T follicular helper cell (primary cell): ENCODE measurements around the gene LSM10.

Source experiments
- DNase-seq: peaks from one replicate; pipeline ENCODE4 v3.0.0-alpha.2; 2020; ENCODE audit warnings: low read depth
- total RNA-seq, 2 experiments: gene quantifications; one replicate each; lab custom pipeline; 2026; lab: John Stamatoyannopoulos, UW

LSM10 gene
- 18.5 to 25.9 reads per million in 2 experiments for total RNA-seq

- peak; percentile 89 for DNase-seq
Measured at GRCh38 chr1:36397378-36398230, at the start of gene LSM10. LSM10 (minus strand) TSS chr1:36397908; CDS start chr1:36394129, 3,779 bp downstream.

GRCh38 chr1:36447450-36447849, 49.7 kb upstream of the LSM10 start:
- DNase-seq: no peak

- DNase-seq: no peak
Measured at GRCh38 chr1:36446746-36447145, 49.0 kb upstream of the LSM10 start.

- DNase-seq: no peak
Measured at GRCh38 chr1:36446271-36446670, 48.6 kb upstream of the LSM10 start.

GRCh38 chr1:36443297-36443696, 45.6 kb upstream of the LSM10 start:
- no peak for DNase-seq

GRCh38 chr1:36442337-36442736, 44.6 kb upstream of the LSM10 start:
- no peak for DNase-seq

- no peak for DNase-seq
Measured at GRCh38 chr1:36440646-36441045, 42.9 kb upstream of the LSM10 start.

- DNase-seq: no peak
Measured at GRCh38 chr1:36440044-36440443, 42.3 kb upstream of the LSM10 start.

- DNase-seq: no peak
Measured at GRCh38 chr1:36438715-36439114, 41.0 kb upstream of the LSM10 start.

GRCh38 chr1:36436821-36437220, 39.1 kb upstream of the LSM10 start:
- no peak for DNase-seq

- no peak for DNase-seq
Measured at GRCh38 chr1:36433102-36433501, 35.4 kb upstream of the LSM10 start.

GRCh38 chr1:36432616-36433015, 34.9 kb upstream of the LSM10 start:
- no peak for DNase-seq

GRCh38 chr1:36425791-36426190, 28.1 kb upstream of the LSM10 start:
- no peak for DNase-seq

- no peak for DNase-seq
Measured at GRCh38 chr1:36421649-36422048, 23.9 kb upstream of the LSM10 start.

- peak; percentile 85 for DNase-seq
Measured at GRCh38 chr1:36420836-36421317, 23.2 kb upstream of the LSM10 start.

- DNase-seq: no peak
Measured at GRCh38 chr1:36420409-36420808, 22.7 kb upstream of the LSM10 start.

- no peak for DNase-seq
Measured at GRCh38 chr1:36419569-36419968, 21.9 kb upstream of the LSM10 start.

- DNase-seq: no peak
Measured at GRCh38 chr1:36419140-36419539, 21.4 kb upstream of the LSM10 start.

- no peak for DNase-seq
Measured at GRCh38 chr1:36417931-36418330, 20.2 kb upstream of the LSM10 start.

GRCh38 chr1:36415661-36416326, 18.1 kb upstream of the LSM10 start:
- DNase-seq: no peak

GRCh38 chr1:36414384-36414783, 16.7 kb upstream of the LSM10 start:
- no peak for DNase-seq

- no peak for DNase-seq
Measured at GRCh38 chr1:36411674-36412648, 14.3 kb upstream of the LSM10 start.
